Measurements from ENCODE around the gene DLG2. TPM values are rescaled to one million over a fixed set of nuclear protein-coding genes. Genes with fewer than 3 reads are reported as not detected.

The DLG2 gene
- total and polyA plus RNA-seq, 9 donors, result 2.5 to 20.7 (median 12.0) TPM

DNA sequence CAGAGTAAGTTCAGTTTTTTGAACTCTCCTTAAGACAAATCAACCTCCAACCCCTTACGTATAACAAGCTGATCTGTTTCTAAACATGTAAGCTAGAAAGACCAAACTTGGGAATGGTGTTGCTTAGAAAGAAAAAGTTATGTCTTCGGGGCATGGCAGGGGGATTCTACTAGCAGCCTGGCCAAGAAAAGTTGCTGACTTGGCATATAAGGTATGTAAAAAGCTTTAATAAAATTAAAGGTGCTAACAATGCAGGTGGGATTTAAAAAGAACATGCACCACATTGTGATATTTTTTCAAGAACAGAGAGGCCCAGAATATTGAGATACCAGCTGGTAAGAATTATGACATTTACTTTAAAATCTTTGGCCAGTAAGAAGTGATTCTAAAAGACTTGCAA, 1929.6 kb downstream of the DLG2 start:
- H3K4me3 ChIP-seq, result no peak overlapping the region
- 63 to 78% (median 76%) methylated on average over 2 of the region's 2 CpGs for WGBS, 3 donors
- intact Hi-C loops (cut with DNase I), result no loop called here
- H3K9me3 ChIP-seq, result no peaks in the 10 kb centered on the region
- no peaks in the 10 kb centered on the region for H3K36me3 ChIP-seq
- no peaks in the 10 kb centered on the region for H3K27me3 ChIP-seq
- peaks cover 2% of the 10 kb centered on the region for H3K4me1 ChIP-seq (ENCODE audit: insufficient read depth)
- TF ChIP-seq POLR2A (IDR thresholded peaks at IDR 0.05) (no peak), EP300 (IDR thresholded peaks at IDR 0.05) (no peak)
- TF ChIP-seq, protein P1, sequence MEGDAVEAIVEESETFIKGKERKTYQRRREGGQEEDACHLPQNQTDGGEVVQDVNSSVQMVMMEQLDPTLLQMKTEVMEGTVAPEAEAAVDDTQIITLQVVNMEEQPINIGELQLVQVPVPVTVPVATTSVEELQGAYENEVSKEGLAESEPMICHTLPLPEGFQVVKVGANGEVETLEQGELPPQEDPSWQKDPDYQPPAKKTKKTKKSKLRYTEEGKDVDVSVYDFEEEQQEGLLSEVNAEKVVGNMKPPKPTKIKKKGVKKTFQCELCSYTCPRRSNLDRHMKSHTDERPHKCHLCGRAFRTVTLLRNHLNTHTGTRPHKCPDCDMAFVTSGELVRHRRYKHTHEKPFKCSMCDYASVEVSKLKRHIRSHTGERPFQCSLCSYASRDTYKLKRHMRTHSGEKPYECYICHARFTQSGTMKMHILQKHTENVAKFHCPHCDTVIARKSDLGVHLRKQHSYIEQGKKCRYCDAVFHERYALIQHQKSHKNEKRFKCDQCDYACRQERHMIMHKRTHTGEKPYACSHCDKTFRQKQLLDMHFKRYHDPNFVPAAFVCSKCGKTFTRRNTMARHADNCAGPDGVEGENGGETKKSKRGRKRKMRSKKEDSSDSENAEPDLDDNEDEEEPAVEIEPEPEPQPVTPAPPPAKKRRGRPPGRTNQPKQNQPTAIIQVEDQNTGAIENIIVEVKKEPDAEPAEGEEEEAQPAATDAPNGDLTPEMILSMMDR (IDR thresholded peaks at IDR 0.05), result no peak
- DNase-seq, result no peak
- no peak overlapping the region for H3K27ac ChIP-seq

DNA sequence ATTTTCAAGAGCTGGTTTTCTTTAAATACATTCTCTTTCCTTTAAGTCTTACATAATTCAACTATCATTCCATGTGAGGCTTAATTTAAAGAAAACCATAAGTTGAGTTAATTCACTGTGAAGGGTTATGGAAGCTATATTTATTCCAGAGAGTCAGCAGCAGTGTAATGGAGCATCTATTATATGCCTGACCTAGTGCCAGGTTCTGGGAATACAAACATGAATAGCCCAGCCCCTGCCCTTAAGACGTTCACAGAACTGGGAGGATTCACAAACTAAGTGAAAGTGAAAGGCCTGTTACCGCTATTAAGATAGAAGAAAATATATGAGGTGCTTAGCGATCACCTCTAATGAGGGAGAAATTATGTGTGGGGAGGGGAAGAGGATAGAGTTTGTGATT, 1932.1 kb downstream of the DLG2 start:
- no peaks in the 10 kb centered on the region for H3K36me3 ChIP-seq
- H3K4me1 ChIP-seq (ENCODE audit: insufficient read depth), result peaks cover 5% of the 10 kb centered on the region
- DNase-seq, result no peak
- no peaks in the 10 kb centered on the region for H3K27me3 ChIP-seq
- no peaks in the 10 kb centered on the region for H3K9me3 ChIP-seq
- no peak overlapping the region for H3K27ac ChIP-seq
- 60 to 63% (median 63%) methylated on average over 3 of the region's 3 CpGs for WGBS, 3 donors
- intact Hi-C loops (cut with DNase I), result no loop called here
- no peak overlapping the region for H3K4me3 ChIP-seq
- TF ChIP-seq EP300 (IDR thresholded peaks at IDR 0.05) (no peak), POLR2A (IDR thresholded peaks at IDR 0.05) (no peak)
- TF ChIP-seq, protein P1 (IDR thresholded peaks at IDR 0.05), result no peak

DNA sequence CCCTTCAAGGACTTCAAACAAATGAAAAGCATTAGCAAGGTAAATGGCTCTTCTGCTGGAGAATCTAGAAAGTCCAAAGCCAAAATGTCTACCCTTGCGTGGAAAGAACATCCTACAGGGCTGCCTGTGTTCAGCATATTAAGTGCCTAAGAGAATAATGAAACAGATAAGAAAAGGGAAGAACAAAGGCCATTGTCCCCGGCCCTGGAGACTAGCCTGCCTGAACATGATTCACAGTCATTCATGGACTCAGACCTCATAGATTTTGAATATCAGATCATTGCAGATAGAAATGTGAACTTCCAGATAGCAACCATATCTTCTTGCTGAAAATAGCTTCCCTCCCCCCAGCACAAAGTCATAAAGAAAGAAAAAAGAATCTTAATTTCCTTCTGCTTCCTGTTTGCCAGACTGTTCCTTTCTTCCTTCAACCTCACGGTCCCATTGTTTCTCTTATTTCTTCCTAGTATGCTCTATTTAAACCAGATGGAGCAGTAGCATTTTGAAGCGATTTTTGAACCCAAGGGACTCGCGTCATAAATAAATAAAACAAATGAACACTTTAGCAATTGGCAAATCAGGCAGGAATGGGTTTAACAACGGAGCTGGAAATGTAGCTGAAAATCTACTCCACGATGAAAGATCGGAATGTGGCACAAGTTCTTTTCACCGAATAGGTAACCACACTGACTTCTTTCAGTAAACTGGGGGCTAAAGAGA, 1932.8 kb downstream of the DLG2 start:
- intact Hi-C loops (cut with DNase I), result no loop called here
- peaks cover 5% of the 10 kb centered on the region for H3K4me1 ChIP-seq (ENCODE audit: insufficient read depth)
- no peaks in the 10 kb centered on the region for H3K27me3 ChIP-seq
- H3K4me3 ChIP-seq, result no peak overlapping the region
- 79 to 83% (median 80%) methylated on average over 10 of the region's 10 CpGs for WGBS, 3 donors
- H3K9me3 ChIP-seq, result no peaks in the 10 kb centered on the region
- no peaks in the 10 kb centered on the region for H3K36me3 ChIP-seq
- no peak overlapping the region for H3K27ac ChIP-seq
- DNase-seq, result no peak
- TF ChIP-seq POLR2A (IDR thresholded peaks at IDR 0.05) (no peak), EP300 (IDR thresholded peaks at IDR 0.05) (no peak)
- TF ChIP-seq, protein P1 (IDR thresholded peaks at IDR 0.05), result no peak

DNA sequence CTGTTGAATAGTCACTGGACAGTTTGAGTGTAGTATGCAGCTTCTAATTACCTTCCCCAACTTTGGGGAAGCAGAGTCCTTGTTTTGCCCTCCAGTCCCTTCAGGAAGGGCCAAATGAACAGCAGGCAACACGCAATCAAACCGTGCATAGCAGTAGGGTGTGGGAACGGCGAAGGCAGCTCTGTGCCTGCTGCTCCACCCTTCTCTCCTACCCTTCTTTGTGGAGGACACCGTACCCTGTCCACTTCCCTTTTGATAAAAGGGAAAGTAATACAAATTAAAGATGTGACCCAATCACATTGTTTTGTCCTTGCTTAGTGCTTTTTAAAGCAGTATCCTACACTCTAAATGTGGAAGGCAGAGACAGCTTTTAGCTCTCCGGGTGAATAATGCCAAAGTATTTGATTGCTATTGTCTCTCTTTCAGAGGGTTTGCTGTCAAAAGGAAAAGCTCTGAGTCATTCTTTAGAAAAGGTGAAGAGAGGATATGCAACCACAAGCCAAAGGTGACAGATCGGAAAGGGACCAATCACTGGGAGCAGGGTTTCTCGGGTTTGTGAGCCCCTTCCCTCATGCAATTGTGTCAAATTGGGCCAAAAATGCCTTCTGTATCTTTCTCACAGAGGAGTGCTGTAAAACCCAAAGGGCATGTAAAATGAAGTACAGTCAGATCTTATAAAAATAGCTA, 1933.7 kb downstream of the DLG2 start:
- H3K4me1 ChIP-seq (ENCODE audit: insufficient read depth), result peaks cover 5% of the 10 kb centered on the region
- no peak overlapping the region for H3K27ac ChIP-seq
- WGBS, 3 donors, result 88 to 90% (median 89%) methylated on average over 8 of the region's 8 CpGs
- no peak for TF ChIP-seq POLR2A (IDR thresholded peaks at IDR 0.05)
- TF ChIP-seq EP300 (IDR thresholded peaks at IDR 0.05), result no peak
- TF ChIP-seq, protein P1 (IDR thresholded peaks at IDR 0.05), result no peak
- H3K27me3 ChIP-seq, result no peaks in the 10 kb centered on the region
- no peak for DNase-seq
- no peaks in the 10 kb centered on the region for H3K9me3 ChIP-seq
- H3K36me3 ChIP-seq, result no peaks in the 10 kb centered on the region
- no peak overlapping the region for H3K4me3 ChIP-seq
- intact Hi-C loops (cut with DNase I), result no loop called here

All from ovary (tissue), 9 donors.